Measurements from ENCODE around the gene SPINT1. TPM values are rescaled to one million over a fixed set of nuclear protein-coding genes. Genes with fewer than 3 reads are reported as not detected.

The SPINT1 gene
- total RNA-seq, 2 donors from 2014 or later, result 6.5 to 13.0 TPM

DNA sequence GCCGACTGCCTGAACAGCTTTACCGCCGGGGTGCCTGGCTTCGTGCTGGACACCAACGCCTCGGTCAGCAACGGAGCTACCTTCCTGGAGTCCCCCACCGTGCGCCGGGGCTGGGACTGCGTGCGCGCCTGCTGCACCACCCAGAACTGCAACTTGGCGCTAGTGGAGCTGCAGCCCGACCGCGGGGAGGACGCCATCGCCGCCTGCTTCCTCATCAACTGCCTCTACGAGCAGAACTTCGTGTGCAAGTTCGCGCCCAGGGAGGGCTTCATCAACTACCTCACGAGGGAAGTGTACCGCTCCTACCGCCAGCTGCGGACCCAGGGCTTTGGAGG, 815 bp downstream of the SPINT1 start:
- TF ChIP-seq, protein P1, sequence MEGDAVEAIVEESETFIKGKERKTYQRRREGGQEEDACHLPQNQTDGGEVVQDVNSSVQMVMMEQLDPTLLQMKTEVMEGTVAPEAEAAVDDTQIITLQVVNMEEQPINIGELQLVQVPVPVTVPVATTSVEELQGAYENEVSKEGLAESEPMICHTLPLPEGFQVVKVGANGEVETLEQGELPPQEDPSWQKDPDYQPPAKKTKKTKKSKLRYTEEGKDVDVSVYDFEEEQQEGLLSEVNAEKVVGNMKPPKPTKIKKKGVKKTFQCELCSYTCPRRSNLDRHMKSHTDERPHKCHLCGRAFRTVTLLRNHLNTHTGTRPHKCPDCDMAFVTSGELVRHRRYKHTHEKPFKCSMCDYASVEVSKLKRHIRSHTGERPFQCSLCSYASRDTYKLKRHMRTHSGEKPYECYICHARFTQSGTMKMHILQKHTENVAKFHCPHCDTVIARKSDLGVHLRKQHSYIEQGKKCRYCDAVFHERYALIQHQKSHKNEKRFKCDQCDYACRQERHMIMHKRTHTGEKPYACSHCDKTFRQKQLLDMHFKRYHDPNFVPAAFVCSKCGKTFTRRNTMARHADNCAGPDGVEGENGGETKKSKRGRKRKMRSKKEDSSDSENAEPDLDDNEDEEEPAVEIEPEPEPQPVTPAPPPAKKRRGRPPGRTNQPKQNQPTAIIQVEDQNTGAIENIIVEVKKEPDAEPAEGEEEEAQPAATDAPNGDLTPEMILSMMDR (IDR thresholded peaks at IDR 0.05), result no peak
- Histone ChIP-seq H3K4me1 (peaks cover 0 to 19% of the 10 kb centered on the region in 2 donors), H3K9me3 (no peaks in the 10 kb centered on the region), H3K27me3 (peaks cover 0 to 6% of the 10 kb centered on the region in 2 donors), H3K36me3 (no peaks in the 10 kb centered on the region), H3K4me3 (peak overlapping the region; percentile 27 to 48), H3K27ac (no peak overlapping the region)
- DNase-seq (ENCODE audit: low spot score), result no peak

DNA sequence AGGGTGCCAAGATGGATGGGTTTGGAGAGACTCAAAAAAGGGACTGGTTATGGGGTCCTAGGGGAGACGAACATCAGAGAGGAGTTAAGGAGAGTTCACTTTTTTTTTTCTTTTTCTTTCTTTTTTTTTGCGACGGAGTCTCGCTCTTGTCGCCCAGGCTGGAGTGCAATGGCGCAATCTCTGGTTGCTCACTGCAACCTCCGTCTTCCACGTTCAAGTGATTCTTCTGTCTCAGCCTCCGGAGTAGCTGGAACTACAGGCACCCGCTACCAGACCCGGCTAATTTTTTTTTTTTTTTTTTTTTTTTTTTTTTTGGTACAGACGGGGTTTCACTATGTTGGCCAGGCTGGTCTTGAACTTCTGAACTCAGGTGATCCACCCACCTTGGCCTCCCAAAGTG, 1.2 kb downstream of the SPINT1 start:
- Histone ChIP-seq H3K27me3 (peaks cover 0 to 6% of the 10 kb centered on the region in 2 donors), H3K4me1 (peaks cover 0 to 19% of the 10 kb centered on the region in 2 donors), H3K27ac (no peak overlapping the region), H3K36me3 (no peaks in the 10 kb centered on the region), H3K4me3 (peak overlapping the region in 1 of 2 donors; percentile 48), H3K9me3 (no peaks in the 10 kb centered on the region)
- DNase-seq (ENCODE audit: low spot score), result no peak
- TF ChIP-seq, protein P1 (IDR thresholded peaks at IDR 0.05), result no peak

DNA sequence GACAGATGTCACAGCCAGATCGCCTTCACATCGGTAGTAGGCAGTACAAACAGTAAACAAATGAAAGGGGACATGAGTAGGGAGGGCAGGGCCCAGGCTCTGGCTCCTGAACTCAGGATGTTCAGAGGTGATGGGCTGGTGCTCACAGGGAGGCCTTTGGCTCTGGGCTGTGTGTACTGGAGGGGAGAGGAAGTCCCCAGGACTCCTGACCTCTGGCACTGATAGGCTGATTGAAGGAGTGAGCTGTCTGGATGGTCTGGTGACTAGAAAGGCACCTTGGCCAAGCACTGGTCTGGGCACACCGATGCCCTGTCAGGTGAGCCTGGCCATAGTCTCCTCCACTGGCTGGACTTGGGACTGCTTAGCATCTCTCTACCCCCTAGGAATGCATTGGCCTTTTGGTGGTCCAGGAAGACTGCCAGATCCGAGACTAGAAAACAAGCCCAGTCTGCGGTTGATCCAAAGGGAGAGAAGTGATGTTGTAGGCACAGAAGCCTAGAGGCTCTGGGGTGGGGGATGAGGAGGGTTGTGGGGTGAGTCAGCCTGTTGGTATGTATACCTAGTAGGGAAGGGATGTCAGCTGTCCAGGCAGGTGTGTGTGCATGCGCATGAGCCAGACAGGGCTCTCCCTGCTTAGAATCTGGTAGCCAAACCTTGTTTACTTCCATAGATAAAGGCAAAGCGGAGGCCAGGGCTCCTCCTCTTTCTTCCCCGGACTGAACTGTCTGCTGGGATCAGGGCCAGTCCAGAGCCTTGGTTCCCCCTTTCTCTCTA, 1.9 kb downstream of the SPINT1 start:
- no peaks in the 10 kb centered on the region for H3K36me3 ChIP-seq
- no peaks in the 10 kb centered on the region for H3K9me3 ChIP-seq
- H3K27ac ChIP-seq, result no peak overlapping the region
- no peak overlapping the region for H3K4me3 ChIP-seq
- peaks cover 0 to 19% of the 10 kb centered on the region in 2 donors for H3K4me1 ChIP-seq
- no peak for DNase-seq (ENCODE audit: low spot score)
- TF ChIP-seq, protein P1 (IDR thresholded peaks at IDR 0.05), result no peak
- H3K27me3 ChIP-seq, result peaks cover 0 to 6% of the 10 kb centered on the region in 2 donors

DNA sequence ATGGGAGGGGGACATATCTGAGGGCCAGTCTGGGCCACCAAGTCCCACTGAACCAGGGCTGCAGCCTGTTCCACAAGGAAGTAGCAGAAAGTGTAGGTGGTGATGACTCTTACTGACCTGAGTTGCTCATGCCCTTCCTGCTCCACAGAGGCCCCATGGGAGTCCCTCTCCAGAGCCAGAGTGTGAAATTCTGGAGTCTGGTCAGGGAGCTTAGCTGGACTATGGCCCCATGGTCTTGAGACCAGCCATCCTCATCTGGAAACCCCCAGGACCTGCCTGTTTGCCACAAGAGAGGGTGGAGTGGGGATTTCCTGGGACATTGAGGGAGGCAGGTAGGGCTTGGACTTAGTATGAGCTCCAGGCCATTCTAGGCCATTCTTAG, 3.0 kb downstream of the SPINT1 start:
- no peak for DNase-seq (ENCODE audit: low spot score)
- no peak overlapping the region for H3K4me3 ChIP-seq
- TF ChIP-seq, protein P1 (IDR thresholded peaks at IDR 0.05), result no peak
- H3K9me3 ChIP-seq, result no peaks in the 10 kb centered on the region
- no peak overlapping the region for H3K27ac ChIP-seq
- peaks cover 0 to 6% of the 10 kb centered on the region in 2 donors for H3K27me3 ChIP-seq
- H3K36me3 ChIP-seq, result no peaks in the 10 kb centered on the region
- peaks cover 0 to 19% of the 10 kb centered on the region in 2 donors for H3K4me1 ChIP-seq

DNA sequence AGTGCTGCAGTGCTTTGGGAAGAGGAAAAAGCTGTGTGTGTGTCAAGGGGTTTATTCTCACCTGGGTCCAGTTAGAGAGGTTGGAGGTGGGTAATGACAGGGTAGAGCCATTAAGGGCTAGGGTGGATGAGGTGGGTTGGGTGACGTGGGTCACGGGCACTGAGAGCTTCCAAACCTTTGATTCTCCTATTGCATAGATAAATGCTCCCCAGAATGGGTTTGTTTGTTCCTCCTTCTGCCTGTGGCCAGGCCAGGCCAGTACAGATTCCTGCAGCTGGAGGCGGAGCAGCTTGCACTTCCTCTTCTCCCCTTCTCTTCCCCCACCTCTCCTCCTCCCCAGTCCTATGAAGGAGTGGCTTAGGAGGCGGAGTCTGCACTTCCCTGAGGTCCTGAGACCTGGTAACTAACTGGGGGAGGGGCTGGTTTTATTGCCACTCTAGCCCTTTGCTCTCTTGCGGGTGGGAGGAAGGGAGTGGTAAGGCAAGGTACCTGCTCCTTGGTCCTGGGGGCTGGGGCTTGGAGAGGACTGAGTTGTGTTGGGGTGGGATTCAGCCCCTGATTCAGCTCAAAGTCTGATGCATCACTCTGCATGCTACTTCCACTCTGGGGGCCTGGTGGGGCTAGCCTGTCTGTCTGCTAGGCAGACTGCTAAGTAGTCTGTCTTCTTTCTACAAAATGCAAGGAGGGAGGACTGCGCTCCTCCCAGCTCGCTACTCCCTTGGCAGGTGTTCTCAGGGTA, 3.5 kb downstream of the SPINT1 start:
- Histone ChIP-seq H3K36me3 (no peaks in the 10 kb centered on the region), H3K4me1 (peaks cover 0 to 19% of the 10 kb centered on the region in 2 donors), H3K27ac (no peak overlapping the region), H3K9me3 (no peaks in the 10 kb centered on the region), H3K4me3 (no peak overlapping the region), H3K27me3 (peaks cover 0 to 6% of the 10 kb centered on the region in 2 donors)
- no peak for DNase-seq (ENCODE audit: low spot score)
- TF ChIP-seq, protein P1 (IDR thresholded peaks at IDR 0.05), result no peak

Data from right atrium auricular region (tissue), 2 donors.